Measurements from ENCODE around the gene ARAP3. TPM values are rescaled to one million over a fixed set of nuclear protein-coding genes. Genes with fewer than 3 reads are reported as not detected.

The ARAP3 gene
- total and polyA plus RNA-seq, 4 donors: 2.8 to 11.6 (median 8.4) TPM

- no peak for DNase-seq (ENCODE audit: low read depth in 4 of 6, low spot score in 6 of 6)
- no peak overlapping the region for H3K27ac ChIP-seq (ENCODE audit: low read depth, low read length)
- H3K9me3 ChIP-seq (ENCODE audit: control insufficient read depth, insufficient read depth, low read length): no peaks in the 10 kb centered on the region
- H3K4me3 ChIP-seq (ENCODE audit: low read depth, low read length): no peak overlapping the region
- no peaks in the 10 kb centered on the region for H3K27me3 ChIP-seq (ENCODE audit: control insufficient read depth, insufficient read depth, low read length)
- H3K36me3 ChIP-seq (ENCODE audit: control insufficient read depth, insufficient read depth, low read length): peaks cover 13% of the 10 kb centered on the region
- 90% methylated on average over 10 of the region's 17 CpGs for WGBS (ENCODE audit: insufficient coverage)
- peaks cover 16% of the 10 kb centered on the region for H3K4me1 ChIP-seq (ENCODE audit: control insufficient read depth, insufficient read depth, low read length)
Observed at GRCh38 chr5:141649056-141649688, 32.9 kb downstream of the ARAP3 start.

GRCh38 chr5:141647851-141648250, 34.2 kb downstream of the ARAP3 start:
- Histone ChIP-seq H3K36me3 (ENCODE audit: control insufficient read depth, insufficient read depth, low read length) (peaks cover 16% of the 10 kb centered on the region), H3K4me1 (ENCODE audit: control insufficient read depth, insufficient read depth, low read length) (peaks cover 16% of the 10 kb centered on the region), H3K9me3 (ENCODE audit: control insufficient read depth, insufficient read depth, low read length) (no peaks in the 10 kb centered on the region), H3K27ac (ENCODE audit: low read depth, low read length) (no peak overlapping the region), H3K4me3 (ENCODE audit: low read depth, low read length) (no peak overlapping the region), H3K27me3 (ENCODE audit: control insufficient read depth, insufficient read depth, low read length) (no peaks in the 10 kb centered on the region)
- no peak for DNase-seq (ENCODE audit: low read depth in 4 of 6, low spot score in 6 of 6)
- WGBS (ENCODE audit: insufficient coverage): 88% methylated on average over 3 of the region's 3 CpGs

- no peak overlapping the region for H3K27ac ChIP-seq (ENCODE audit: low read depth, low read length)
- 94% methylated on average over 4 of the region's 5 CpGs for WGBS (ENCODE audit: insufficient coverage)
- no peaks in the 10 kb centered on the region for H3K27me3 ChIP-seq (ENCODE audit: control insufficient read depth, insufficient read depth, low read length)
- H3K4me1 ChIP-seq (ENCODE audit: control insufficient read depth, insufficient read depth, low read length): peaks cover 16% of the 10 kb centered on the region
- H3K9me3 ChIP-seq (ENCODE audit: control insufficient read depth, insufficient read depth, low read length): no peaks in the 10 kb centered on the region
- DNase-seq (ENCODE audit: low read depth in 4 of 6, low spot score in 6 of 6): no peak
- H3K36me3 ChIP-seq (ENCODE audit: control insufficient read depth, insufficient read depth, low read length): peaks cover 16% of the 10 kb centered on the region
- no peak overlapping the region for H3K4me3 ChIP-seq (ENCODE audit: low read depth, low read length)
Observed at GRCh38 chr5:141647242-141647641, 34.8 kb downstream of the ARAP3 start.

- H3K4me3 ChIP-seq (ENCODE audit: low read depth, low read length): no peak overlapping the region
- DNase-seq (ENCODE audit: low read depth in 4 of 6, low spot score in 6 of 6): no peak
- H3K9me3 ChIP-seq (ENCODE audit: control insufficient read depth, insufficient read depth, low read length): no peaks in the 10 kb centered on the region
- WGBS (ENCODE audit: insufficient coverage): 100% methylated on average over 4 of the region's 6 CpGs
- H3K4me1 ChIP-seq (ENCODE audit: control insufficient read depth, insufficient read depth, low read length): peaks cover 8% of the 10 kb centered on the region
- H3K36me3 ChIP-seq (ENCODE audit: control insufficient read depth, insufficient read depth, low read length): peaks cover 20% of the 10 kb centered on the region
- H3K27ac ChIP-seq (ENCODE audit: low read depth, low read length): no peak overlapping the region
- H3K27me3 ChIP-seq (ENCODE audit: control insufficient read depth, insufficient read depth, low read length): no peaks in the 10 kb centered on the region
Observed at GRCh38 chr5:141646026-141646425, 36.0 kb downstream of the ARAP3 start.

GRCh38 chr5:141641634-141642267, 40.3 kb downstream of the ARAP3 start:
- H3K4me3 ChIP-seq (ENCODE audit: low read depth, low read length): no peak overlapping the region

GRCh38 chr5:141640698-141641097, 41.3 kb downstream of the ARAP3 start:
- peaks cover 33% of the 10 kb centered on the region for H3K4me1 ChIP-seq (ENCODE audit: control insufficient read depth, insufficient read depth, low read length)
- WGBS (ENCODE audit: insufficient coverage): 74% methylated on average over 8 of the region's 9 CpGs
- peaks cover 32% of the 10 kb centered on the region for H3K36me3 ChIP-seq (ENCODE audit: control insufficient read depth, insufficient read depth, low read length)
- H3K4me3 ChIP-seq (ENCODE audit: low read depth, low read length): no peak overlapping the region
- H3K27me3 ChIP-seq (ENCODE audit: control insufficient read depth, insufficient read depth, low read length): peaks cover 16% of the 10 kb centered on the region
- no peak overlapping the region for H3K27ac ChIP-seq (ENCODE audit: low read depth, low read length)
- no peaks in the 10 kb centered on the region for H3K9me3 ChIP-seq (ENCODE audit: control insufficient read depth, insufficient read depth, low read length)
- no peak for DNase-seq (ENCODE audit: low read depth in 4 of 6, low spot score in 6 of 6)

More at GRCh38 chr5:141641634-141642267, 40.3 kb downstream of the ARAP3 start:
- DNase-seq (ENCODE audit: low read depth in 4 of 6, low spot score in 6 of 6): no peak
- 100% methylated on average over 1 of the region's 2 CpGs for WGBS (ENCODE audit: insufficient coverage)
- H3K27ac ChIP-seq (ENCODE audit: low read depth, low read length): no peak overlapping the region
- peaks cover 32% of the 10 kb centered on the region for H3K36me3 ChIP-seq (ENCODE audit: control insufficient read depth, insufficient read depth, low read length)
- peaks cover 16% of the 10 kb centered on the region for H3K27me3 ChIP-seq (ENCODE audit: control insufficient read depth, insufficient read depth, low read length)
- H3K9me3 ChIP-seq (ENCODE audit: control insufficient read depth, insufficient read depth, low read length): no peaks in the 10 kb centered on the region
- peaks cover 28% of the 10 kb centered on the region for H3K4me1 ChIP-seq (ENCODE audit: control insufficient read depth, insufficient read depth, low read length)

- Histone ChIP-seq H3K27me3 (ENCODE audit: control insufficient read depth, insufficient read depth, low read length) (peaks cover 16% of the 10 kb centered on the region), H3K4me1 (ENCODE audit: control insufficient read depth, insufficient read depth, low read length) (peaks cover 37% of the 10 kb centered on the region), H3K4me3 (ENCODE audit: low read depth, low read length) (no peak overlapping the region), H3K9me3 (ENCODE audit: control insufficient read depth, insufficient read depth, low read length) (no peaks in the 10 kb centered on the region), H3K36me3 (ENCODE audit: control insufficient read depth, insufficient read depth, low read length) (peaks cover 32% of the 10 kb centered on the region), H3K27ac (ENCODE audit: low read depth, low read length) (no peak overlapping the region)
- 82% methylated on average over 3 of the region's 3 CpGs for WGBS (ENCODE audit: insufficient coverage)
- DNase-seq (ENCODE audit: low read depth in 4 of 6, low spot score in 6 of 6): no peak
Observed at GRCh38 chr5:141640051-141640415, 42.0 kb downstream of the ARAP3 start.

- no peaks in the 10 kb centered on the region for H3K9me3 ChIP-seq (ENCODE audit: control insufficient read depth, insufficient read depth, low read length)
- H3K4me3 ChIP-seq (ENCODE audit: low read depth, low read length): no peak overlapping the region
- H3K36me3 ChIP-seq (ENCODE audit: control insufficient read depth, insufficient read depth, low read length): peaks cover 31% of the 10 kb centered on the region
- H3K27ac ChIP-seq (ENCODE audit: low read depth, low read length): no peak overlapping the region
- no peak for DNase-seq (ENCODE audit: low read depth in 4 of 6, low spot score in 6 of 6)
- 100% methylated on average over 7 of the region's 12 CpGs for WGBS (ENCODE audit: insufficient coverage)
- peaks cover 40% of the 10 kb centered on the region for H3K4me1 ChIP-seq (ENCODE audit: control insufficient read depth, insufficient read depth, low read length)
- peaks cover 16% of the 10 kb centered on the region for H3K27me3 ChIP-seq (ENCODE audit: control insufficient read depth, insufficient read depth, low read length)
Observed at GRCh38 chr5:141639357-141640050, 42.5 kb downstream of the ARAP3 start.

- no peaks in the 10 kb centered on the region for H3K9me3 ChIP-seq (ENCODE audit: control insufficient read depth, insufficient read depth, low read length)
- peaks cover 16% of the 10 kb centered on the region for H3K27me3 ChIP-seq (ENCODE audit: control insufficient read depth, insufficient read depth, low read length)
- DNase-seq (ENCODE audit: low read depth in 4 of 6, low spot score in 6 of 6): no peak
- H3K4me1 ChIP-seq (ENCODE audit: control insufficient read depth, insufficient read depth, low read length): peaks cover 40% of the 10 kb centered on the region
- WGBS (ENCODE audit: insufficient coverage): 94% methylated on average over 2 of the region's 2 CpGs
- peaks cover 26% of the 10 kb centered on the region for H3K36me3 ChIP-seq (ENCODE audit: control insufficient read depth, insufficient read depth, low read length)
- H3K27ac ChIP-seq (ENCODE audit: low read depth, low read length): no peak overlapping the region
- no peak overlapping the region for H3K4me3 ChIP-seq (ENCODE audit: low read depth, low read length)
Observed at GRCh38 chr5:141638771-141639170, 43.3 kb downstream of the ARAP3 start.

Data from spinal cord (tissue), 10 donors.